ENCODE data around the gene COL4A1.

DNA sequence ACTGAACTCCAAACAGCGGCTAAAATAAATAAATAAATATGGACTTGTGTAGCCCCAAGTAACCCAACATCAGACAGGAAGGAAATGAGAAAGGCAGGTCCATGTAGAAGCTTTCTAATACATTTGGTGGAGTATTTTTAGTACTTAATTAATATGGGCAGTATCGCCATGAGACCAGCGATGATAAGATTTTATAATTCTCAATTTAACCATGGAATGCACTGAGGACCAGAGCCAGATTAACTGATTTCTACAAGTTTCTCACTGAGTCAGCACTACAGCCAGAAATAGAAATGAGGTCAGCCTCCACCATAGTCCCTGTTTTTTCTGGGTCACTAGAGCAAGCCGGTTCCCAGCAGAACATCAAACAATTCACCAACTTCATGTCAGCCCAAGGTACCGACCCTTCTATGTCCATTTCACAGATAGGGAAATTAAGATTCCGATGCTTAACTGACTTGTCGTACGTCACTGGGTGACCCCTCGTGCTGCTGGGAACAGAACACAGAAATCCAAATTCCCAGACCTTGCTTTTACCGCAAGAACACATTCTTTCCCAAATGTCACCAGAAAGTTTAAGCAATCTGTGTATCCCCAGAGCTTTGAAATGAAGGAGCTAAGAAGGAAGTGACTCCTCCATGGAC is 90.4 kb downstream of the COL4A1 start:
- TF ChIP-seq POLR2AphosphoS5 (IDR thresholded peaks at IDR 0.05; ENCODE audit: low read depth, low read length): no peak
- TF ChIP-seq, protein P1, sequence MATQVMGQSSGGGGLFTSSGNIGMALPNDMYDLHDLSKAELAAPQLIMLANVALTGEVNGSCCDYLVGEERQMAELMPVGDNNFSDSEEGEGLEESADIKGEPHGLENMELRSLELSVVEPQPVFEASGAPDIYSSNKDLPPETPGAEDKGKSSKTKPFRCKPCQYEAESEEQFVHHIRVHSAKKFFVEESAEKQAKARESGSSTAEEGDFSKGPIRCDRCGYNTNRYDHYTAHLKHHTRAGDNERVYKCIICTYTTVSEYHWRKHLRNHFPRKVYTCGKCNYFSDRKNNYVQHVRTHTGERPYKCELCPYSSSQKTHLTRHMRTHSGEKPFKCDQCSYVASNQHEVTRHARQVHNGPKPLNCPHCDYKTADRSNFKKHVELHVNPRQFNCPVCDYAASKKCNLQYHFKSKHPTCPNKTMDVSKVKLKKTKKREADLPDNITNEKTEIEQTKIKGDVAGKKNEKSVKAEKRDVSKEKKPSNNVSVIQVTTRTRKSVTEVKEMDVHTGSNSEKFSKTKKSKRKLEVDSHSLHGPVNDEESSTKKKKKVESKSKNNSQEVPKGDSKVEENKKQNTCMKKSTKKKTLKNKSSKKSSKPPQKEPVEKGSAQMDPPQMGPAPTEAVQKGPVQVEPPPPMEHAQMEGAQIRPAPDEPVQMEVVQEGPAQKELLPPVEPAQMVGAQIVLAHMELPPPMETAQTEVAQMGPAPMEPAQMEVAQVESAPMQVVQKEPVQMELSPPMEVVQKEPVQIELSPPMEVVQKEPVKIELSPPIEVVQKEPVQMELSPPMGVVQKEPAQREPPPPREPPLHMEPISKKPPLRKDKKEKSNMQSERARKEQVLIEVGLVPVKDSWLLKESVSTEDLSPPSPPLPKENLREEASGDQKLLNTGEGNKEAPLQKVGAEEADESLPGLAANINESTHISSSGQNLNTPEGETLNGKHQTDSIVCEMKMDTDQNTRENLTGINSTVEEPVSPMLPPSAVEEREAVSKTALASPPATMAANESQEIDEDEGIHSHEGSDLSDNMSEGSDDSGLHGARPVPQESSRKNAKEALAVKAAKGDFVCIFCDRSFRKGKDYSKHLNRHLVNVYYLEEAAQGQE (IDR thresholded peaks at IDR 0.05; ENCODE audit: insufficient read depth in 1 of 2, low read depth in 2 of 2, low read length in 2 of 2): no peak
